ENCODE results near the gene RAD51B. TPM values are rescaled to one million over a fixed set of nuclear protein-coding genes. Genes with fewer than 3 reads are reported as not detected.

RAD51B gene
- total and polyA plus RNA-seq, 2 of the 13 experiments (the other 11 are each of a cell fraction or from before 2014, with no cell fraction given) = 7.0 to 9.5 TPM

DNA sequence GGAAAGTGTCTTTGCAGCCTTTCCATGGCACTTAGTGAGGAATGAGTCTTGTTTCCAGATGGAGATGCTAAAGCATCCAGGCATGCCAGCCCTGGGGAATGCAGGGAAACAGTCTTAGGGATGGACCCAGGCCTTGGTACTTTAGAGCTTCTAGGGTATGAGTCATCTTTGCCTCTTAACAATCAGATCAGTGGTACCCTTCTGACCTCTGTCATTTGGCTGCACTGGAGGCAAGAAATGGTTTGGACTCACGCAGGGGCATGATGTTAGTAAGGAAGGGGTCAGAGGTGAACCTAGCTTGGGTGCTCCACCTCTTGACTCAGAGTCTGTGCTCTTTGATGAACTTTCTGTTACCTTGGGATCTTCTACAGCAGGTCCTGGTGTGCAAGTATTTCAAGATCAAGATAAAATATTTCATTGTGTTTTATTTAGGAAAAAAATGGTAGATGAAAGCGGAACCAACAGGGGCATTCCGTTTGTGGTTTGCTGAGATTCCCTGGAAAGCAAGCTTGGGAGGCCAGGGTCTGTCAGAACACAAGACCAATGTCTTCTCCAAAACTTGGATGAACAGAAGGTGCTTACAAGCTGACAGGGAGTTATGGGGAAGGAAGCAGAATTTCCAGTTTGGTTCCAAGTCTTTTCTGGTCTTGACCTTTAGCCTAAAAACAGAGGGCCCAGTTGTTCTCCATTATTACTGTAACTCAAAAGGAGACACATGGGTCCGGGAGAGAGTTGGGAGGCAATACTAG is 757.1 kb downstream of the RAD51B start (continued):
- TF ChIP-seq NR2F1 (CRISPR knock-in tag; IDR thresholded peaks at IDR 0.05) (peak in 1 of 2 experiments; percentile 51; a peak in 1 of 4 replicates), ZFP41 (CRISPR knock-in tag; IDR thresholded peaks at IDR 0.05; ENCODE audit: borderline replicate concordance) (no peak), ASH2L (IDR thresholded peaks at IDR 0.05; ENCODE audit: insufficient read length, low read depth, low read length) (no peak)
- TF ChIP-seq, protein P1, sequence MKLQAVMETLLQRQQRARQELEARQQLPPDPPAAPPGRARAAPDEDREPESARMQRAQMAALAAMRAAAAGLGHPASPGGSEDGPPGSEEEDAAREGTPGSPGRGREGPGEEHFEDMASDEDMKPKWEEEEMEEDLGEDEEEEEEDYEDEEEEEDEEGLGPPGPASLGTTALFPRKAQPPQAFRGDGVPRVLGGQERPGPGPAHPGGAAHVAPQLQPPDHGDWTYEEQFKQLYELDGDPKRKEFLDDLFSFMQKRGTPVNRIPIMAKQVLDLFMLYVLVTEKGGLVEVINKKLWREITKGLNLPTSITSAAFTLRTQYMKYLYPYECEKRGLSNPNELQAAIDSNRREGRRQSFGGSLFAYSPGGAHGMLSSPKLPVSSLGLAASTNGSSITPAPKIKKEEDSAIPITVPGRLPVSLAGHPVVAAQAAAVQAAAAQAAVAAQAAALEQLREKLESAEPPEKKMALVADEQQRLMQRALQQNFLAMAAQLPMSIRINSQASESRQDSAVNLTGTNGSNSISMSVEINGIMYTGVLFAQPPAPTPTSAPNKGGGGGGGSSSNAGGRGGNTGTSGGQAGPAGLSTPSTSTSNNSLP (IDR thresholded peaks at IDR 0.05; ENCODE audit: low read depth, low read length) = no peak

DNA sequence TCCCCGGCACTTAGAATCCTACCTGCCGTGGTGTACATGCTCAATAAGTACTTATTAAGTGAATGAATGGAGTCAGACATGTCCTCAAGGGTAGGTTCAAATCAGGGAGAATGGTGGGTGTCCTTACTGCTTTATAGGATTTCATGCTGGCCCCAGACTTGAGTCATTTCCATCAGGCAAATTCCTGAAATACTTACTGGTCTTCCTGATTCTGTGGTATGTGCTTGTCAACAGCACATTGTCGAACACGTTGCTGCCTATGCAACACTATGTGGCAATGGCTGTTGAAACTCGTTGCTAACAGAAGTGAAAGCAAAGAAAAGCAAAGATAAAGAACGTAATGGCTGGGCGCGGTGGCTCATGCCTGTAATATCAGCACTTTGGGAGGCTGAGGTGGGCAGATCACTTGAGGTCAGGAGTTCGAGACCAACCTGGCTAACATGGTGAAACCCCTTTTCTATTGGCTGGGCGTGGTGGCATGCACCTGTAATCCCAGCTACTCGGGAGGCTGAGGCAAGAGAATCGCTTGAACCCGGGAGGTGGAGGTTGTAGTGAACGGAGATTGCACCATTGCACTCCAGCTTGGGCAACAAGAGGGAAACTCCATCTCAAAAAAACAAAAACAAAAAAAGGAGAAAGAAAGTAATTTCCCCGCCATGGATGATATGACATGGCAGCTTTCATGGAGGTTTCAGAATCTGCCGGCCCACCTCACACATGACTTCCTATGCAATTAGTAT is 758.4 kb downstream of the RAD51B start:
- H2AFZ ChIP-seq (ENCODE audit: low read length) = no peak overlapping the region
- POLR2A ChIA-PET = interaction anchor here (1.5 kb wide), 1 partner anchor 21 kb away, joined by 6 read pairs; no protein-coding TSS in a partner anchor
- TF ChIP-seq, protein P2, sequence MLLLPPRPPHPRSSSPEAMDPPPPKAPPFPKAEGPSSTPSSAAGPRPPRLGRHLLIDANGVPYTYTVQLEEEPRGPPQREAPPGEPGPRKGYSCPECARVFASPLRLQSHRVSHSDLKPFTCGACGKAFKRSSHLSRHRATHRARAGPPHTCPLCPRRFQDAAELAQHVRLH (CRISPR knock-in tag; IDR thresholded peaks at IDR 0.05; ENCODE audit: borderline replicate concordance, low read depth) = 0 out of 2 replicates have a peak, but pooled peaks have one; percentile 55
- TF ChIP-seq SMC3 (IDR thresholded peaks at IDR 0.05; ENCODE audit: low read length) (peak; percentile 38; the same call in 1 of the 2 replicates), ZNF138 (CRISPR knock-in tag; IDR thresholded peaks at IDR 0.05; ENCODE audit: low read depth) (no peak)
- TF ChIP-seq, protein P3, sequence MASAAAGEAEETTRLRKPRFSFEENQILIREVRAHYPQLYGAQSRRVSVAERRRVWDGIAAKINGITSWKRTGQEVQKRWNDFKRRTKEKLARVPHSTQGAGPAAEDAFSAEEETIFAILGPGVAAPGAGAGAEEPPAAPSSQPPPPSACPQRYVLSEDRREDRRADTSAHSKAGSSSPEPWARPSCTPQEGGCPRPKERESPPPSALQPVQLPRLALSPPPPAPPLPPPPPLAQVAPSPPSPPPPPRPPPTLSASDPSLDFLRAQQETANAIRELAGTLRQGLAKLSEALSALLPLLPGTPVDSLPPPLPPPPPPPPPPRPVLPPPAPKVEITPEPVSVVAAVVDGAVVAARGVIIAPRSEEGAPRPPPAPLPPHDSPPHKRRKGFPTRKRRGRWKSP (CRISPR knock-in tag; IDR thresholded peaks at IDR 0.05) = peak; percentile 68; the same call in 1 of the 2 replicates
- TF ChIP-seq, protein P4, sequence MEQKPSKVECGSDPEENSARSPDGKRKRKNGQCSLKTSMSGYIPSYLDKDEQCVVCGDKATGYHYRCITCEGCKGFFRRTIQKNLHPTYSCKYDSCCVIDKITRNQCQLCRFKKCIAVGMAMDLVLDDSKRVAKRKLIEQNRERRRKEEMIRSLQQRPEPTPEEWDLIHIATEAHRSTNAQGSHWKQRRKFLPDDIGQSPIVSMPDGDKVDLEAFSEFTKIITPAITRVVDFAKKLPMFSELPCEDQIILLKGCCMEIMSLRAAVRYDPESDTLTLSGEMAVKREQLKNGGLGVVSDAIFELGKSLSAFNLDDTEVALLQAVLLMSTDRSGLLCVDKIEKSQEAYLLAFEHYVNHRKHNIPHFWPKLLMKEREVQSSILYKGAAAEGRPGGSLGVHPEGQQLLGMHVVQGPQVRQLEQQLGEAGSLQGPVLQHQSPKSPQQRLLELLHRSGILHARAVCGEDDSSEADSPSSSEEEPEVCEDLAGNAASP (CRISPR knock-in tag; IDR thresholded peaks at IDR 0.05; ENCODE audit: borderline replicate concordance) = peak; percentile 50; the same call in 1 of the 2 replicates

More for the DNA sequence above, 758.4 kb downstream of the RAD51B start:
- ATAC-seq (peak; percentile 93), FAIRE-seq (peak; percentile 88), DNase-seq (ENCODE audit: low spot score) (peak; percentile 97)
- Histone ChIP-seq H3K4me3 (replicated peaks in 1 of 3; ENCODE audit: insufficient read depth in 1 of 3, low read depth in 2 of 3, low read length in 3 of 3) (no peak overlapping the region; a peak in 1 of 6 replicates), H3K9me3 (ENCODE audit: low read length) (no peaks in the 10 kb centered on the region), H3K36me3 (replicated peaks in 1 of 2; ENCODE audit: control insufficient read depth in 1 of 2, insufficient read depth in 2 of 2, low read length in 2 of 2) (no peaks in the 10 kb centered on the region), H4K20me1 (ENCODE audit: insufficient read depth, low read length) (no peaks in the 10 kb centered on the region), H3K27me3 (ENCODE audit: control insufficient read depth in 1 of 2, insufficient read depth in 2 of 2, low read length in 2 of 2) (no peaks in the 10 kb centered on the region), H3K27ac (ENCODE audit: extremely low read length, insufficient read depth, low read length) (peak overlapping the region; percentile 21), H3K4me2 (ENCODE audit: low read depth, low read length) (peak overlapping the region; percentile 38), H3K4me1 (ENCODE audit: insufficient read depth, low read length) (peaks cover 38% of the 10 kb centered on the region), H3K79me2 (ENCODE audit: insufficient read depth, low read length) (no peaks in the 10 kb centered on the region), H3K9ac (ENCODE audit: insufficient read depth, low read depth, low read length) (no peak overlapping the region)
- CTCF ChIA-PET (ENCODE audit: low intra/inter-chr PET ratio, low total read pairs) = no interaction called here
- intact Hi-C loops (cut with micrococcal nuclease; ENCODE audit: unreplicated experiment) (loop anchor here (2.0 to 5.0 kb wide), 2 partner anchors 15 to 56 kb away; no protein-coding TSS in a partner anchor), in situ Hi-C loops (cut with HindIII; ENCODE audit: extremely low pct_ligation_motif_present, low pct_unique_long_range_greater_than_20kb) (no loop called here)
- 26% methylated on average over 16 of the region's 16 CpGs for WGBS (ENCODE audit: low lambda C conversion rate)
- BruUV-seq (replicated peaks) = no TSS peak

All from HepG2 (cell line).